ENCODE results near the gene TMC7. TPM values are rescaled to one million over a fixed set of nuclear protein-coding genes. Genes with fewer than 3 reads are reported as not detected.

Gene TMC7
- total RNA-seq, 1 experiment from 2014 or later = not detected

GRCh38 chr16:19090916-19091315 is 107.2 kb downstream of the TMC7 start:
- H3K9me2 ChIP-seq (replicated peaks; ENCODE audit: insufficient read depth, low read length) = no peaks in the 10 kb centered on the region
- H3K79me2 ChIP-seq (ENCODE audit: low read length) = no peaks in the 10 kb centered on the region
- no peak overlapping the region for H3K9ac ChIP-seq (ENCODE audit: low read length)
- no peak overlapping the region for H3K4me2 ChIP-seq (ENCODE audit: low read depth, low read length, poor library complexity, severe bottlenecking)
- H3K9me3 ChIP-seq (ENCODE audit: low read length) = no peaks in the 10 kb centered on the region
- H3K4me1 ChIP-seq (ENCODE audit: low read length) = peaks cover 3% of the 10 kb centered on the region; the same call in 1 of the 2 replicates
- peak; percentile 29 for DNase-seq
- H3K27me3 ChIP-seq (ENCODE audit: low read length) = no peaks in the 10 kb centered on the region
- H3K4me3 ChIP-seq (ENCODE audit: low read length) = no peak overlapping the region
- H3K27ac ChIP-seq (ENCODE audit: low read length) = no peak overlapping the region
- no peaks in the 10 kb centered on the region for H3K36me3 ChIP-seq (ENCODE audit: insufficient read depth, low read length)
- no peaks in the 10 kb centered on the region for H4K20me1 ChIP-seq (ENCODE audit: insufficient read depth, low read depth, low read length)
- no peak overlapping the region for H2AFZ ChIP-seq (ENCODE audit: low read length)

DNA sequence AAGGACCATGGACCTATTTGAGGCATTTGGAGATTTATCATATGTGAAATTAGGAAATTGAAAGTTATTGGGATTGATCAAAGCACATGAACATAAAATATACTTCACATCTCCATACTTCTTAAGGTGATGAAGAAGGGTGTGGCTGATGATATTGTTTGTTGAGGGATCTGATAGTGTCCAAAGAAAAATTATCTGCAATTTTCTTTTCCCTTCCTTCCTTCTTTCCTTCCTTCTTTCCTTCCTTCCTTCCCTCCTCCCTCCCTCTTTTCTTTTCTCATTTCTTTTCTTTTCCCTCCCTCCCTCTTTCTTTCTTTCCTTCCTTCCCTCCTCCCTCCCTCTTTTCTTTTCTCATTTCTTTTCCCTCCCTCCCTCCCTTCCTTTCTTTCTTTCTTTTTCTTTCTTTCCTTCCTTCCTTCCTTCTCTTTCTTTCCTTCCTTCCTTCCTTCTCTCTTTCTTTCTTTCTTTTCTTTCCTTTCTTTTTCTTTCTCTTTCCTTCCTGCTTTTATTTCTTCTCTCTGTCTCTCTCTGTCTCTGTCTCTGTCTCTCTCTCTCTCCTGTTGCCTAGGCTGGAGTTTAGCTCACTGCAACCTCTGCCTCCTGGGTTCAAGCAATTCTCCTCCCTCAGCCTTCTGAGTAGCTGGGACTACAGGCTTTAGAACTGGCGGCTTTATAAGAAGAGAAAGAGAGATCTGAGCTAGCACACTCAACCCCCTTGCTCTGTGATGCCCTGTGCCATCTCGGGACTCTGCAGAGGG is 109.1 kb downstream of the TMC7 start:
- Histone ChIP-seq H3K36me3 (ENCODE audit: insufficient read depth, low read length) (no peaks in the 10 kb centered on the region), H3K9ac (ENCODE audit: low read length) (no peak overlapping the region), H3K4me2 (ENCODE audit: low read depth, low read length, poor library complexity, severe bottlenecking) (no peak overlapping the region), H3K4me3 (ENCODE audit: low read length) (no peak overlapping the region), H3K4me1 (ENCODE audit: low read length) (no peaks in the 10 kb centered on the region), H3K27ac (ENCODE audit: low read length) (no peak overlapping the region), H3K27me3 (ENCODE audit: low read length) (no peaks in the 10 kb centered on the region), H3K9me3 (ENCODE audit: low read length) (no peaks in the 10 kb centered on the region), H3K9me2 (replicated peaks; ENCODE audit: insufficient read depth, low read length) (no peaks in the 10 kb centered on the region), H4K20me1 (ENCODE audit: insufficient read depth, low read depth, low read length) (no peaks in the 10 kb centered on the region), H2AFZ (ENCODE audit: low read length) (no peak overlapping the region), H3K79me2 (ENCODE audit: low read length) (no peaks in the 10 kb centered on the region)
- peak; percentile 7 for DNase-seq

GRCh38 chr16:19093631-19094541 is 110.2 kb downstream of the TMC7 start:
- Histone ChIP-seq H3K9ac (ENCODE audit: low read length) (no peak overlapping the region), H3K9me2 (replicated peaks; ENCODE audit: insufficient read depth, low read length) (no peaks in the 10 kb centered on the region), H3K79me2 (ENCODE audit: low read length) (no peaks in the 10 kb centered on the region), H4K20me1 (ENCODE audit: insufficient read depth, low read depth, low read length) (no peaks in the 10 kb centered on the region), H3K4me2 (ENCODE audit: low read depth, low read length, poor library complexity, severe bottlenecking) (no peak overlapping the region), H3K9me3 (ENCODE audit: low read length) (no peaks in the 10 kb centered on the region), H3K4me3 (ENCODE audit: low read length) (no peak overlapping the region), H3K4me1 (ENCODE audit: low read length) (no peaks in the 10 kb centered on the region), H3K27me3 (ENCODE audit: low read length) (no peaks in the 10 kb centered on the region), H3K27ac (ENCODE audit: low read length) (no peak overlapping the region), H3K36me3 (ENCODE audit: insufficient read depth, low read length) (no peaks in the 10 kb centered on the region), H2AFZ (ENCODE audit: low read length) (no peak overlapping the region)
- peak; percentile 34 for DNase-seq

GRCh38 chr16:19094542-19095365 is 111.0 kb downstream of the TMC7 start:
- DNase-seq = peak; percentile 60
- H3K4me2 ChIP-seq (ENCODE audit: low read depth, low read length, poor library complexity, severe bottlenecking) = no peak overlapping the region
- no peak overlapping the region for H3K9ac ChIP-seq (ENCODE audit: low read length)

DNA sequence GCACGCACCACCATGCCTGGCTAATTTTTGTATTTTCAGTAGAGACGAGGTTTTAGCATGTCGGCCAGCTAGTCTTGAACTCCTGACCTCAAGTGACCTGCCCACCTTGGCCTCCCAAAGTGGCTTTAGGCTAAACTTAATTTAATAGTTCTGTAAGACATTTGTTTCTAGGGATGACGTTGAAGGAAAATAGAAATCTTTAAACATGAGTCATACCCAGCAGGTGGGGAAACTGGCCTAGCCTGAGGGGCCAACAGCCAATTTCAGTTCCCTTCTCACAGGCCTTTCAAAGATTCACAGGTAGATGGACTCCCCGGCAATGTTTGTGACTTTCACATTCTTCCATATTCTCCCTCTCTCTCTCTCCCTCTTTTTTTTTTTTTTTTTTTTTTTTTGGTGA is 111.9 kb downstream of the TMC7 start:
- peak; percentile 1 for DNase-seq
- Histone ChIP-seq H3K4me2 (ENCODE audit: low read depth, low read length, poor library complexity, severe bottlenecking) (no peak overlapping the region), H3K9me2 (replicated peaks; ENCODE audit: insufficient read depth, low read length) (no peaks in the 10 kb centered on the region), H3K27ac (ENCODE audit: low read length) (no peak overlapping the region), H3K36me3 (ENCODE audit: insufficient read depth, low read length) (no peaks in the 10 kb centered on the region), H3K4me1 (ENCODE audit: low read length) (no peaks in the 10 kb centered on the region), H3K27me3 (ENCODE audit: low read length) (no peaks in the 10 kb centered on the region), H3K79me2 (ENCODE audit: low read length) (no peaks in the 10 kb centered on the region), H3K9ac (ENCODE audit: low read length) (no peak overlapping the region), H3K9me3 (ENCODE audit: low read length) (no peaks in the 10 kb centered on the region), H4K20me1 (ENCODE audit: insufficient read depth, low read depth, low read length) (no peaks in the 10 kb centered on the region), H3K4me3 (ENCODE audit: low read length) (no peak overlapping the region), H2AFZ (ENCODE audit: low read length) (no peak overlapping the region)

More at GRCh38 chr16:19094542-19095365, 111.0 kb downstream of the TMC7 start:
- no peak overlapping the region for H3K4me3 ChIP-seq (ENCODE audit: low read length)
- H3K9me2 ChIP-seq (replicated peaks; ENCODE audit: insufficient read depth, low read length) = no peaks in the 10 kb centered on the region
- no peaks in the 10 kb centered on the region for H3K36me3 ChIP-seq (ENCODE audit: insufficient read depth, low read length)
- no peaks in the 10 kb centered on the region for H3K4me1 ChIP-seq (ENCODE audit: low read length)
- no peaks in the 10 kb centered on the region for H3K27me3 ChIP-seq (ENCODE audit: low read length)
- H3K79me2 ChIP-seq (ENCODE audit: low read length) = no peaks in the 10 kb centered on the region
- no peak overlapping the region for H2AFZ ChIP-seq (ENCODE audit: low read length)
- no peak overlapping the region for H3K27ac ChIP-seq (ENCODE audit: low read length)
- no peaks in the 10 kb centered on the region for H3K9me3 ChIP-seq (ENCODE audit: low read length)
- no peaks in the 10 kb centered on the region for H4K20me1 ChIP-seq (ENCODE audit: insufficient read depth, low read depth, low read length)

DNA sequence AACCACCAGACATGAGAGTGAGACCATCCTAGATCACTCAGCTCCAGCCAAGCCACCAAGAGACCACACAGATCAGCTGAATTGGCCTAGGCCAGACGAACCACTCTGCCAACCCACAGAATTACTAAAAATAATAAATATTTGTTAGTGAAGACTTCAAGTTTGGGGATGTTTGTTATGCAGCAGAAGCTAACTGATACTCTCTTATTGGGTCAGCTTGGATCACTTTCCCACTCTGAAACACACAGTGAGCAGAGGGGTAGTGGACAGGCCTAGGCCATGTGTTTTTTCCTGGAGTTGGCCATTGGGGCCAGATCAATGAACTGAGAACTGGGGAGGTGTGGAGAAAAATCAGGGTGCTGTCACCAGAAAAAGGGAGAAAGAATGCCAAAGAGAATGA is 114.4 kb downstream of the TMC7 start:
- H3K4me1 ChIP-seq (ENCODE audit: low read length) = no peaks in the 10 kb centered on the region
- H3K79me2 ChIP-seq (ENCODE audit: low read length) = no peaks in the 10 kb centered on the region
- no peak overlapping the region for H3K4me3 ChIP-seq (ENCODE audit: low read length)
- no peak overlapping the region for H3K4me2 ChIP-seq (ENCODE audit: low read depth, low read length, poor library complexity, severe bottlenecking)
- H3K36me3 ChIP-seq (ENCODE audit: insufficient read depth, low read length) = no peaks in the 10 kb centered on the region
- no peaks in the 10 kb centered on the region for H3K27me3 ChIP-seq (ENCODE audit: low read length)
- H3K9me2 ChIP-seq (replicated peaks; ENCODE audit: insufficient read depth, low read length) = no peaks in the 10 kb centered on the region
- H3K9me3 ChIP-seq (ENCODE audit: low read length) = no peaks in the 10 kb centered on the region
- H3K27ac ChIP-seq (ENCODE audit: low read length) = no peak overlapping the region
- no peak overlapping the region for H2AFZ ChIP-seq (ENCODE audit: low read length)
- no peaks in the 10 kb centered on the region for H4K20me1 ChIP-seq (ENCODE audit: insufficient read depth, low read depth, low read length)
- no peak overlapping the region for H3K9ac ChIP-seq (ENCODE audit: low read length)
- peak; percentile 33 for DNase-seq

GRCh38 chr16:19102187-19102872 is 118.6 kb downstream of the TMC7 start:
- no peaks in the 10 kb centered on the region for H3K4me1 ChIP-seq (ENCODE audit: low read length)
- no peaks in the 10 kb centered on the region for H3K9me2 ChIP-seq (replicated peaks; ENCODE audit: insufficient read depth, low read length)
- H3K27ac ChIP-seq (ENCODE audit: low read length) = no peak overlapping the region
- no peaks in the 10 kb centered on the region for H3K79me2 ChIP-seq (ENCODE audit: low read length)
- H4K20me1 ChIP-seq (ENCODE audit: insufficient read depth, low read depth, low read length) = no peaks in the 10 kb centered on the region
- no peak overlapping the region for H3K9ac ChIP-seq (ENCODE audit: low read length)
- no peak overlapping the region for H3K4me3 ChIP-seq (ENCODE audit: low read length)
- H3K9me3 ChIP-seq (ENCODE audit: low read length) = no peaks in the 10 kb centered on the region
- no peak overlapping the region for H2AFZ ChIP-seq (ENCODE audit: low read length)
- no peak overlapping the region for H3K4me2 ChIP-seq (ENCODE audit: low read depth, low read length, poor library complexity, severe bottlenecking)
- no peaks in the 10 kb centered on the region for H3K36me3 ChIP-seq (ENCODE audit: insufficient read depth, low read length)
- H3K27me3 ChIP-seq (ENCODE audit: low read length) = no peaks in the 10 kb centered on the region
- DNase-seq = peak; percentile 33
